GM21825 (cell line): ENCODE data around the gene ITSN1.
"Not testable (repeated sequence)": the region's sequence is repeated elsewhere in the genome, so short reads cannot be mapped to it uniquely, and the experiment has no call there.

Experiments
- ATAC-seq: cut with Tn5 transposase; IDR thresholded peaks from one replicate; pipeline ENCODE4 v1.9.1; 2021; ENCODE audit warnings: mild to moderate bottlenecking, moderate library complexity; ENCODE audit not compliant: unreplicated experiment

Gene ITSN1

DNA sequence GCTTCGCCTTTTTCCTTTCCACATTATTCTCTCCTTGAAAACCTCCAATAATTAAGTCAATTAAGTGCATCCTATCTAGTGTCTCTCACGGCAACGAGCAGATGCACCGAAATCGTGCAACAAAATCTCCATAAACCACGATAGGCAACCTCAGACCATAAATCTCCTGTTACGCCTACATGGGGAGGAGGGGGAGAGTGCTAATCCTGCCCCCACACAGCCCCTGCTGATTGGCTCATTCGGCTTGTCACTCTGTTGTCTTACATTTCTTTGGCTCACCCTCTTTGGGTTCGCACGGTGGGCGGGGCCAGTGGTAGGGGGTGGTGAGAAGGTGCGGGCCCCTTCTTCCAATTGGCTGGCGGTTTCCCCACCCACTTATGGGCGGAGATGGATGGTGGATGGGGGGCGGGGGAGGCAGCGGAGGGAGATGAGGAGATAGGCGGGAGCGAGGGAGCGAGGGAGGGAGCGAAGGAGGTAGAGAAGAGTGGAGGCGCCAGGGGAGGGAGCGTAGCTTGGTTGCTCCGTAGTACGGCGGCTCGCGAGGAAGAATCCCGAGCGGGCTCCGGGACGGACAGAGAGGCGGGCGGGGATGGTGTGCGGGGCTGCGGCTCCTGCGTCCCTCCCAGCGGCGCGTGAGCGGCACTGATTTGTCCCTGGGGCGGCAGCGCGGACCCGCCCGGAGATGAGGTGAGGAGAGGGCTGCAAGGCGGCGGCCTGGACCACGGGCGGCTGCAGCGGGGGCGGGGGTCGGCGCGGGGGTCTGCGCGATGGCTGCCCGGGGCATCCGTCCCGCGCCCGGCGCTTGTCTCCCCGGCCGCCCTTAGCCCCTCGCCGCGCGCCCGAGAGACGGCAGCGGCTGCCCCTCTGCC is at the start of gene ITSN1:
Gene ITSN1, plus strand, starts transcription at position 475 of the 869 bp plus-strand sequence. CDS start 76,328 bp downstream, outside the sequence.
- peak; percentile 79 for ATAC-seq

DNA sequence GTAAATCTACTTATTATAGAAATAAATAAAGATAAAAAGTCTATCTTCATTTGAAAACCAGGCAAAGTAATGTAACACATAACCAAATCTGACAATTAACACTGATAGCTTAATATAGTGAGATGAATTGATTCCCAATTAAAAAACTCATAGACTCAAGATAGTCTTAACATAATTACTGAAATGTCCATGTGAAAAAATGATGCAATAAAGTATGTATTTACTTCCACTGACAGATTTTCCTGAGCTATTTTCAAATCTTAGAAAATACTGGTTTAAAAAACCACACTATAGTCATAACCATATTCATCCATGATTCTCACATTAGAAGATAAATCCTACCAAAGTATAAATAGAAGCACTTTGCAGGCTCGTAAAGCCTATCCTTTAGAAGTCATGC is 44.2 kb upstream of the ITSN1 start:
- ATAC-seq = no peak

DNA sequence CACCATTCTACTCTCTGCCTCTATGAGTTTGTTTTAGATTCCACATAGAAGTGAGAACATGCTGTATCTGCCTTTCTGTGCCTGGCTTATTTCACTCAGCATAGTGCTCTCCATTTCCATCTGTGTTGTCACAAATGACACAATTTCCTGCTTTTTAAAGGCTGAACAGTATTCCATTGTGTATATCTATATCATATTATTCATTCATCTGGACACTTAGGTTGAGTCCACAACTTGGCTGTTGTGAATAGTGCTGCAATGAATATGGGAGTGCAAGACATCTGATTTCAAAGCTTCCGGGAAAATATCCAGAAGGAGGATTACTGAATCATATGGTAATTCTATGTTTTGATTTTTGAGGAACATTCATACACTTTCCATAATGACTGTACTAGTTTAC is 33.7 kb upstream of the ITSN1 start:
- ATAC-seq = no peak

- no peak for ATAC-seq
Observed at GRCh38 chr21:33611006-33611744, 31.1 kb upstream of the ITSN1 start.

DNA sequence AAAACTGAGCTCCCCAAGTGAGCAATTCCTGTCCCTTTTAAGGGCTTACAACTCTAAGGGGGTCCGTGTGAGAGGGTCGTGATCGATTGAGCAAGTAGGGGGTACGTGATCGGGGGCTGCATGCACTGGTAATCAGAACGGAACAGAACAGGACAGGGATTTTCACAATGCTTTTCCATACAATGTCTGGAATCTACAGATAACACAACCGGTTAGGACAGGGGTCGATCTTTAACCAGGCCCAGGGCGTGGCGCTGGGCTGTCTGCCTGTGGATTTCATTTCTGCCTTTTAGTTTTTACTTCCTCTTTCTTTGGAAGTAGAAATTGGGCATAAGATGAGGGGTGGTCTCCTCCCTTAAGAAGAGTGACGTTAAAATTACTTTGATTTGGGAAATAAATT is 24.7 kb upstream of the ITSN1 start:
- not testable (repeated sequence) for ATAC-seq

DNA sequence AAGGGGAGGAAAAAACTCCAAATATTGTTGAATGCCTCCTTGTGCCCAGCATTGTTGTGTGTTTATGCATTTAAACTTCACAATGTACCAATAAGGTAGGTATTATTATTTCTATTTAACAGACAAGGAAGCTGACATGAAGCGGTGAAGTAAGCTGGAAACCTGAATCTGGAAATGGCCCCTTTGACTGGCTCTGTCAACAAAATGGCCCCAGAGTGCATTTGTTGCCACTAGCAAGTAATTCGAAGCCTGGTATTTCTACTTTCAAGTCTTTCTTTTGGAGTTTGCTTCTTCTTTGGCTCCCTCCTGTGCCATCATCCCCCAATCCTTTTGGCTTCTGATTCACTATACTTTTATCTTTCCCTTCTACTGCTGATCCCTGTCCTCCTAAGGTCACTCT is 23.9 kb upstream of the ITSN1 start:
- ATAC-seq = no peak

- ATAC-seq = no peak
Observed at GRCh38 chr21:33619726-33620125, 22.6 kb upstream of the ITSN1 start.

- no peak for ATAC-seq
Observed at GRCh38 chr21:33622253-33622652, 20.0 kb upstream of the ITSN1 start.

DNA sequence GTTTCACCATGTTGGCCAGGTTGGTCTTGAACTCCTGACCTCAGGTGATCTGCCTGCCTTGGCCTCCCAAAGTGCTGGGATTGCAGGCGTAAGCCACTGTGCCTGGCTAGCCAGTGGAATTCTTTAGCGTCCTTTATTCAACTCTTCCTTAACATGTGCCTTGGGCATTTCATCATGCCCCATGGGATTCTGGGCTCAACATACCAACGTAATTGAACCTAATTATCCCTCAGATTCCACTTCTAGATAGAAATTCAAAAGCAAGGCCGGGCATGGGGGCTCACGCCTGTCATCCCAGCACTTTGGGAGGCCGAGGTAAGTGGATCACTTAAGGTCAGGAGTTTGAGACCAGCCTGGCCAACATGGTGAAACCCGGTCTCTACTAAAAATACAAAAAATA is 16.1 kb upstream of the ITSN1 start:
- not testable (repeated sequence) for ATAC-seq

DNA sequence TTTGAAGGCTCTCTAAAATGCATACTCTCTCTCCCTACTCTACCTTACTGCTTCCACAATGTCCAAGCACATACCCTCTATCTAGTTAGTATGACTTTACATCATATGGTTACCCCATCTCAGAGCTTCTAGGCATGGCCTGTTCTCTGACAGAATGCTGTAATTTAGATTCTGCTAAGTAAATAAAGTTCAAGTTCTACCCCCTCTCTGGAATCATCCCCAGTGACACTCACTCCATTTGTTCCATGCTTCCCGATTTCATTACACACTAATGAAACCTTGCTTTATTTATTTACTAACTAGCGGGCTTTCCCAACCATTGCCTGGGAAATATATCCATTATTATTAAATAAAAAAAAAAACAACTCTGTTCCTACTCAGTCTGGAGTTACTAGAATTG is 8.0 kb upstream of the ITSN1 start:
- ATAC-seq = no peak

DNA sequence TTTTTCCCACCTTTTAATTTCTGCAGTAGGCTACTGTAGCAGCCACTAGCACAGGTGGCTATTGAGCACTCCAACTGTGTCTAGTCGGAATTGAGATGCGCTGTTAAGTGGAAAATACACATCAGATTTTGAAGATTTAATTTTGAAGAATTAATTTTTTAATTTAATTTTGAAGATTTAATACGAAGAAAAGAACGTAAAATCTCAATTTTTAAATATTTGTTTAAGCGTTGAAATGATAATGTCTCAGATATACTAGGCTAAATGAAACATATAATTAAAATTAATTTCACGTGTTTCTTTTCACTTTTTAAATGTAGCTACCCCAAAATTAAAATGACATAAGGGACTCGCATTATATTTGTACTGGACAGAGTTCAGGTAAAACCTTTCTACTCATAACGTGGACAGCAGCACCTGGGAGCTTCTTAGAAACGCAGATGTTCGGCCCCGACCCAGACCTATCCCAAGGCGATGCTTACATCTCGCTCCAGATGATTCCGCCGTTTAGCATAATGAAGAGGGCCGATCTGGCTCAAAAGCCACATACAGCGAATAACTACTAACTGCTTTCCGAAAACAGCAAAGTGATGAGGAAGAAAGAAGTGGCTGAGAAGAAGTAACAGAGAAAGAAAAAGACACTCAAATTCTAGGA is 1.5 kb upstream of the ITSN1 start:
- no peak for ATAC-seq

DNA sequence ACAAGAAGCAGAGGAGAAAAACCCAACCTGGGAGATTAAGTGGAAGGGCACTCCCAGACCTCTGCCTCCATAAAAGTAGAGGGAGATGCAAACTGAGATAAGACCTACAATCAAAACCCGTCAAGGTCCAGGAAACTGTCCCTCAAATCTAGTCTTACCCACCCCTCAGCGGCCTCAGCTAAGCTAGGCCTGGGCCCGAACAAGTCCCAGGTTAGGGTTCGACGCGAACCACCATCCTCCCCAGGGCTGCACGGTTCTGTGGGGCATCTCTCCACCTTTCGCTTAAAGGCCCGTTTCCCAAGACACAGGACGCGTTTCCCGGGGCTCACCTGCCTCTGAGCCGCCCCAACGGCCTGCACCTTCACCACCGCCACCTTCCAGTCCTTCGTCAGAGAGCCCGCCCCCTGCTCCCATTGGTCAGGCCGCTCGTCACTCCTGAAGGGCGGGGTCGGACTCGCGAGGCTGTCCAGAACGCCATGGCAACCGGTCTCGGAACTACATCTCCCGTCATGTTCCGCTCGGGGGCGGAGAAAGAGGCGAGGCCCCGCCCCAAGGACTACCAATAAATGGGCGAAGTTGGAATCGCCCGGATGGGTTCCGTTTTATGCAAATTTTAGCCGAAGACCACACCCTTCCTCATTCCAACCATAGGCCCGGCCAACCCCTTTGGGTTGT is 812 bp upstream of the ITSN1 start, which contains the start of gene CRYZL1:
Gene CRYZL1, minus strand, starts transcription at position 390 of the 675 bp plus-strand sequence. CDS start 10,190 bp downstream, outside the sequence.
- peak; percentile 74 for ATAC-seq

GRCh38 chr21:33642896-33643657 is 776 bp downstream of the ITSN1 start:
- ATAC-seq = peak; percentile 6

GRCh38 chr21:33643658-33644311 is 1.5 kb downstream of the ITSN1 start:
- ATAC-seq = no peak

- no peak for ATAC-seq
Observed at GRCh38 chr21:33644383-33645074, 2.2 kb downstream of the ITSN1 start.

GRCh38 chr21:33645730-33646129 is 3.4 kb downstream of the ITSN1 start:
- no peak for ATAC-seq

GRCh38 chr21:33647587-33647986 is 5.3 kb downstream of the ITSN1 start:
- no peak for ATAC-seq

DNA sequence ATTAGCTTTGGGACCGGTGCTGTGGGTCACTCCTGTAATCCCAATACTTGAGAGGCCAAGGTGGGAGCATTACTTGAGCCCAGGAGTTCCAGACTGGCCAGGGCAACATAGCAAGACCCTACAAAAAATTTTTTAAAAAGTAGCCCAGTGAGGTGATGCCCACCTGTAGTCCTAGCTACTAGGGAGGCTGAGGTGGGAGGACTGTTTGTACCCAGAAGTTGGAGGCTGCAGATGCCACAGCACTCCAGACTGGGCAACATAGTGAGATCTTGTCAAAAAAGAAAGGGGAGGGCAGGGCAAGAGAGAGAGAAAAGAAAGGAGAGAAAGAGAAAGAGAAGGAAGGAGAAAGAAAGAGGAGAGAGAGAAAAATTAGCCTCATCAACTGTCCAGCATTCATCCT is 6.3 kb downstream of the ITSN1 start:
- no peak for ATAC-seq

- ATAC-seq = no peak
Observed at GRCh38 chr21:33650230-33650629, 7.9 kb downstream of the ITSN1 start.
